SK-N-SH treated with all-trans-retinoic acid at 6 μM for 48 hours (cell line): ENCODE data around the gene METTL22.

Experiments used
- ATAC-seq: fragments of 200-7000 bp; cut with Tn5 transposase; 3 replicates; pipeline ENCODE4 v1.9.1; 2020; ENCODE audit warnings: mild to moderate bottlenecking, moderate library complexity
- ARNTL ChIP-seq: fragments of 450-650 bp; formaldehyde crosslinking; IDR thresholded peaks from 2 replicates; pipeline ENCODE4 v1.5.0; 2020; ENCODE audit warnings: low read depth, mild to moderate bottlenecking, moderate library complexity, borderline replicate concordance
- CSDC2 ChIP-seq: fragments of 250-450 bp; sonication (Bioruptor Pico); IDR thresholded peaks from 2 replicates; pipeline ENCODE4 v1.5.0; 2020; ENCODE audit warnings: mild to moderate bottlenecking, moderate library complexity
- ESRRG ChIP-seq: fragments of 250-450 bp; sonication (Bioruptor Pico); IDR thresholded peaks from 2 replicates; pipeline ENCODE4 v1.6.1; 2021; ENCODE audit warnings: mild to moderate bottlenecking
- ISL1 ChIP-seq: fragments of 250-450 bp; sonication (Bioruptor Pico); IDR thresholded peaks from 2 replicates; pipeline ENCODE4 v2.1.2; 2022; ENCODE audit warnings: mild to moderate bottlenecking, moderate library complexity
- OSR1 ChIP-seq: fragments of 250-450 bp; sonication (Bioruptor Pico); IDR thresholded peaks from 2 replicates; pipeline ENCODE4 v1.8.0; 2022; ENCODE audit warnings: moderate library complexity, mild to moderate bottlenecking, inconsistent platforms
- PPARA ChIP-seq: fragments of 250-450 bp; sonication (Bioruptor Pico); IDR thresholded peaks from 2 replicates; pipeline ENCODE4 v1.5.0; 2020; ENCODE audit warnings: mild to moderate bottlenecking, borderline replicate concordance
- RARB ChIP-seq: fragments of 250-450 bp; sonication (Bioruptor Pico); IDR thresholded peaks from 2 replicates; pipeline ENCODE4 v1.8.0; 2021; ENCODE audit warnings: mild to moderate bottlenecking, moderate library complexity
- SNAI2 ChIP-seq: fragments of 250-450 bp; sonication (Bioruptor Pico); IDR thresholded peaks from 2 replicates; pipeline ENCODE4 v1.5.0; 2020; ENCODE audit warnings: mild to moderate bottlenecking, moderate library complexity
- TCF4 ChIP-seq: fragments of 250-450 bp; sonication (Bioruptor Pico); IDR thresholded peaks from 2 replicates; pipeline ENCODE4 v1.8.0; 2021; ENCODE audit warnings: mild to moderate bottlenecking, moderate library complexity, borderline replicate concordance
- TOX ChIP-seq: fragments of 250-450 bp; sonication (Bioruptor Pico); IDR thresholded peaks from 2 replicates; pipeline ENCODE4 v1.8.0; 2021; ENCODE audit warnings: mild to moderate bottlenecking, moderate library complexity, borderline replicate concordance
- ZC3H10 ChIP-seq: fragments of 250-450 bp; sonication (Bioruptor Pico); IDR thresholded peaks from 2 replicates; pipeline ENCODE4 v1.5.1; 2021; ENCODE audit warnings: mild to moderate bottlenecking, moderate library complexity
- ZFP3 ChIP-seq: fragments of 250-450 bp; sonication (Bioruptor Pico); IDR thresholded peaks from 2 replicates; pipeline ENCODE4 v1.5.0; 2020; ENCODE audit warnings: mild to moderate bottlenecking, moderate library complexity
- ZFP30 ChIP-seq: fragments of 450-650 bp; formaldehyde crosslinking; IDR thresholded peaks from 2 replicates; pipeline ENCODE4 v1.5.0; 2022; ENCODE audit warnings: mild to moderate bottlenecking, moderate library complexity
- ZNF565 ChIP-seq: fragments of 450-650 bp; formaldehyde crosslinking; conservative IDR thresholded peaks from 2 replicates; pipeline ENCODE4 v1.5.0; 2020; ENCODE audit warnings: low read depth, mild to moderate bottlenecking, moderate library complexity
- ZNF70 ChIP-seq: fragments of 450-650 bp; formaldehyde crosslinking; IDR thresholded peaks from 2 replicates; pipeline ENCODE4 v1.5.0; 2020; ENCODE audit warnings: mild to moderate bottlenecking, moderate library complexity
- ZNF8 ChIP-seq: fragments of 450-650 bp; formaldehyde crosslinking; IDR thresholded peaks from 2 replicates; pipeline ENCODE4 v1.5.0; 2020; ENCODE audit warnings: mild to moderate bottlenecking, moderate library complexity
- TF ChIP-seq, protein P1 (sequence below): fragments of 250-450 bp; sonication (Bioruptor Pico); IDR thresholded peaks from 2 replicates; pipeline ENCODE4 v1.5.1; 2020; ENCODE audit warnings: low read depth, mild to moderate bottlenecking, moderate library complexity
- TF ChIP-seq, protein P2 (sequence below): fragments of 250-450 bp; sonication (Bioruptor Pico); IDR thresholded peaks from 2 replicates; pipeline ENCODE4 v1.8.0; 2021; ENCODE audit warnings: low read depth, mild to moderate bottlenecking, moderate library complexity, borderline replicate concordance
- TF ChIP-seq, protein P3 (sequence below): fragments of 250-450 bp; sonication (Bioruptor Pico); IDR thresholded peaks from 2 replicates; pipeline ENCODE4 v1.8.0; 2020; ENCODE audit warnings: mild to moderate bottlenecking, moderate library complexity, borderline replicate concordance
- TF ChIP-seq, protein P4 (sequence below): fragments of 250-450 bp; sonication (Bioruptor Pico); IDR thresholded peaks from 2 replicates; pipeline ENCODE4 v1.5.1; 2021; ENCODE audit warnings: mild to moderate bottlenecking, moderate library complexity

The METTL22 gene

DNA sequence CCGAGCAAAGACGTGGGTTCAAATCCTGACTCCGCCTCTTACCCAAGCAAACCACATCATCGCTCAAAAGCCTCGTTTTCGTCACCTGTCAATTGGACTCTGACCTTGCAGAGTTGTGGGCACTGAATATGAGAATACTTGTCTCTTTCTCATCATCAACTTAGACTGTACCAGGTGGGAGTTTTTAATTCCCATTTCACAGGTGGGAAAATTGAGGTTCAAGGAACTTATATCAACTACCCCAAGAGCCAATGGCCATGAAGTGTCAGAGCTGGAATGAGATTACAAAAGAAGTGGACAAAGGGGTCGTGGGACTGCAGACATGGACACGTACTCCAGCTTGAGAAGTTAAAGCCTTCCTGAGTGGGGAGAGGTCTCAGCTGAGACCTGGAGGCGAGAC is 41.9 kb upstream of the METTL22 start:
- no peak for TF ChIP-seq CSDC2 (CRISPR knock-in tag)
- TF ChIP-seq ZFP3 (CRISPR knock-in tag): no peak
- TF ChIP-seq, protein P1, sequence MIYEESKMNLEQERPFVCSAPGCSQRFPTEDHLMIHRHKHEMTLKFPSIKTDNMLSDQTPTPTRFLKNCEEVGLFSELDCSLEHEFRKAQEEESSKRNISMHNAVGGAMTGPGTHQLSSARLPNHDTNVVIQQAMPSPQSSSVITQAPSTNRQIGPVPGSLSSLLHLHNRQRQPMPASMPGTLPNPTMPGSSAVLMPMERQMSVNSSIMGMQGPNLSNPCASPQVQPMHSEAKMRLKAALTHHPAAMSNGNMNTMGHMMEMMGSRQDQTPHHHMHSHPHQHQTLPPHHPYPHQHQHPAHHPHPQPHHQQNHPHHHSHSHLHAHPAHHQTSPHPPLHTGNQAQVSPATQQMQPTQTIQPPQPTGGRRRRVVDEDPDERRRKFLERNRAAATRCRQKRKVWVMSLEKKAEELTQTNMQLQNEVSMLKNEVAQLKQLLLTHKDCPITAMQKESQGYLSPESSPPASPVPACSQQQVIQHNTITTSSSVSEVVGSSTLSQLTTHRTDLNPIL (CRISPR knock-in tag): no peak
- TF ChIP-seq PPARA (CRISPR knock-in tag): no peak
- ATAC-seq: no peak

DNA sequence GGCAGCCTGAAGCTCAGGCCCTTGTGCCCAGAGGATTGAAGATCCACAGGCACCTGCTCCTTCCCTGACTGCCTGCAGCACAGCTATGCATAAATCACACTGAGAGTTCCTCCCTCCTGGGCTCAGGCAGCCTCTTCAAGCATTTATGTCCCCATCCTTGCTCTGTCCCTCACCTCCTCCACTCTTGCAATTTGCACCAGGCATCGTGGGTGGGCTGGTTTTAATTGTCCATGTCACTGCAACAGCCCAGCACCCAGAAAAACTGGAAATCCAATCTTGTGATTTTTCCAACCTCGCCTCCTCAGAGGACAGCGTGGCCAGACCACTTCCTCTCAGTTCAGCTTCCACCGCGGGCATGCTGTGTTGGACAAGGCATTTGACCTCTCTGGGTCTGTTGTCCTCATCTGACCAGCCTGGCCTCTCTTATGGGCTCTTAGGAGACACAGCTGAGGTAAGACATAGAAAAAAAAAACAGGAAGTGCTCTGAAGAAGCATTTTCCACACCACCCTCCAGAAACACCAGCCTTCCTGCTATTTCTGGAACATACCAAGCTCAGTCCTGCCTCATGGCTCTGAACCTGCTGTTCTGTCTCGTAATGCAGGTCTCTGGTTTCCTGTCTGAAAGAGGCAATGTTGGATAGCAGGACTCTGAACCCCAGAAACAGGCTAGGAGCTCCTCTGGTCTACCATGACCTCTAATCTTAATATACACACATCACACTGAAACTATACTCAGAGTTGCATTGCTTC is 39.5 kb upstream of the METTL22 start:
- TF ChIP-seq TOX (CRISPR knock-in tag) (no peak), RARB (CRISPR knock-in tag) (no peak), TCF4 (CRISPR knock-in tag) (no peak), ZNF8 (no peak), ISL1 (CRISPR knock-in tag) (no peak), SNAI2 (CRISPR knock-in tag) (no peak)
- TF ChIP-seq, protein P2, sequence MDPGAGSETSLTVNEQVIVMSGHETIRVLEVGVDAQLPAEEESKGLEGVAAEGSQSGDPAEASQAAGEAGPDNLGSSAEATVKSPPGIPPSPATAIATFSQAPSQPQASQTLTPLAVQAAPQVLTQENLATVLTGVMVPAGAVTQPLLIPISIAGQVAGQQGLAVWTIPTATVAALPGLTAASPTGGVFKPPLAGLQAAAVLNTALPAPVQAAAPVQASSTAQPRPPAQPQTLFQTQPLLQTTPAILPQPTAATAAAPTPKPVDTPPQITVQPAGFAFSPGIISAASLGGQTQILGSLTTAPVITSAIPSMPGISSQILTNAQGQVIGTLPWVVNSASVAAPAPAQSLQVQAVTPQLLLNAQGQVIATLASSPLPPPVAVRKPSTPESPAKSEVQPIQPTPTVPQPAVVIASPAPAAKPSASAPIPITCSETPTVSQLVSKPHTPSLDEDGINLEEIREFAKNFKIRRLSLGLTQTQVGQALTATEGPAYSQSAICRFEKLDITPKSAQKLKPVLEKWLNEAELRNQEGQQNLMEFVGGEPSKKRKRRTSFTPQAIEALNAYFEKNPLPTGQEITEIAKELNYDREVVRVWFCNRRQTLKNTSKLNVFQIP (CRISPR knock-in tag): no peak
- no peak for ATAC-seq

DNA sequence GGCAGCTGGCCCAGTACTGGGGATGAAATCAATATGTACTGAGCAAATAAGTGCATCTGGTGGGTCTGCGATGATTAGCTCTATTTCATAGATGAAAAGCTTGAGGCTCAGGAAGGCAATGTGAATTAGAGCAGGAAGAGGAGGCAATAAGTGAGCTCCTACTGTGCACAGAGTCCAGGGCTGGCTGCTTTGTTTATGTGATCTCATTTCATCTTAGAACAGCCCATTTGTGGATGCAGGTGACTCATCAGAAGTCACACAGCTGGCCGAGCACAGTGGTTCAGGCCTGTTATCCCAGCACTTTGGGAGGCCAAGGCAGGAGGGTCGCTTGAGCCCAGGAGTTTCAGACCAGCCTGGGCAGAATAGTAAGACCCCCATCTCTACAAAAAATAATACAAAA is 38.3 kb upstream of the METTL22 start:
- TF ChIP-seq ZFP30 (CRISPR knock-in tag) (no peak), CSDC2 (CRISPR knock-in tag) (no peak), OSR1 (CRISPR knock-in tag) (no peak), ISL1 (CRISPR knock-in tag) (no peak), ZNF70 (CRISPR knock-in tag) (no peak), SNAI2 (CRISPR knock-in tag) (no peak), ZFP3 (CRISPR knock-in tag) (no peak), ZNF565 (no peak), ESRRG (no peak), RARB (CRISPR knock-in tag) (no peak), ZNF8 (no peak), PPARA (CRISPR knock-in tag) (no peak), ZC3H10 (no peak), ARNTL (no peak), TOX (CRISPR knock-in tag) (no peak)
- TF ChIP-seq, protein P1 (CRISPR knock-in tag): no peak
- TF ChIP-seq, protein P3, sequence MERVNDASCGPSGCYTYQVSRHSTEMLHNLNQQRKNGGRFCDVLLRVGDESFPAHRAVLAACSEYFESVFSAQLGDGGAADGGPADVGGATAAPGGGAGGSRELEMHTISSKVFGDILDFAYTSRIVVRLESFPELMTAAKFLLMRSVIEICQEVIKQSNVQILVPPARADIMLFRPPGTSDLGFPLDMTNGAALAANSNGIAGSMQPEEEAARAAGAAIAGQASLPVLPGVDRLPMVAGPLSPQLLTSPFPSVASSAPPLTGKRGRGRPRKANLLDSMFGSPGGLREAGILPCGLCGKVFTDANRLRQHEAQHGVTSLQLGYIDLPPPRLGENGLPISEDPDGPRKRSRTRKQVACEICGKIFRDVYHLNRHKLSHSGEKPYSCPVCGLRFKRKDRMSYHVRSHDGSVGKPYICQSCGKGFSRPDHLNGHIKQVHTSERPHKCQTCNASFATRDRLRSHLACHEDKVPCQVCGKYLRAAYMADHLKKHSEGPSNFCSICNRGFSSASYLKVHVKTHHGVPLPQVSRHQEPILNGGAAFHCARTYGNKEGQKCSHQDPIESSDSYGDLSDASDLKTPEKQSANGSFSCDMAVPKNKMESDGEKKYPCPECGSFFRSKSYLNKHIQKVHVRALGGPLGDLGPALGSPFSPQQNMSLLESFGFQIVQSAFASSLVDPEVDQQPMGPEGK (CRISPR knock-in tag): no peak
- TF ChIP-seq, protein P2 (CRISPR knock-in tag): no peak
- TF ChIP-seq, protein P4, sequence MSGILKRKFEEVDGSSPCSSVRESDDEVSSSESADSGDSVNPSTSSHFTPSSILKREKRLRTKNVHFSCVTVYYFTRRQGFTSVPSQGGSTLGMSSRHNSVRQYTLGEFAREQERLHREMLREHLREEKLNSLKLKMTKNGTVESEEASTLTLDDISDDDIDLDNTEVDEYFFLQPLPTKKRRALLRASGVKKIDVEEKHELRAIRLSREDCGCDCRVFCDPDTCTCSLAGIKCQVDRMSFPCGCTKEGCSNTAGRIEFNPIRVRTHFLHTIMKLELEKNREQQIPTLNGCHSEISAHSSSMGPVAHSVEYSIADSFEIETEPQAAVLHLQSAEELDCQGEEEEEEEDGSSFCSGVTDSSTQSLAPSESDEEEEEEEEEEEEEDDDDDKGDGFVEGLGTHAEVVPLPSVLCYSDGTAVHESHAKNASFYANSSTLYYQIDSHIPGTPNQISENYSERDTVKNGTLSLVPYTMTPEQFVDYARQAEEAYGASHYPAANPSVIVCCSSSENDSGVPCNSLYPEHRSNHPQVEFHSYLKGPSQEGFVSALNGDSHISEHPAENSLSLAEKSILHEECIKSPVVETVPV (CRISPR knock-in tag): no peak
- ATAC-seq: no peak
